Measurements from ENCODE around the gene AGBL3.
A peak's percentile ranks its signal among the peaks of the same experiment; 100 is the strongest.
"Not testable (repeated sequence)": the region's sequence is repeated elsewhere in the genome, so short reads cannot be mapped to it uniquely, and the experiment has no call there.

The AGBL3 gene

GRCh38 chr7:135121868-135122267 is 135.6 kb downstream of the AGBL3 start:
- peak; percentile 11 for DNase-seq (ENCODE audit: low read depth)
- TF ChIP-seq, protein P1, sequence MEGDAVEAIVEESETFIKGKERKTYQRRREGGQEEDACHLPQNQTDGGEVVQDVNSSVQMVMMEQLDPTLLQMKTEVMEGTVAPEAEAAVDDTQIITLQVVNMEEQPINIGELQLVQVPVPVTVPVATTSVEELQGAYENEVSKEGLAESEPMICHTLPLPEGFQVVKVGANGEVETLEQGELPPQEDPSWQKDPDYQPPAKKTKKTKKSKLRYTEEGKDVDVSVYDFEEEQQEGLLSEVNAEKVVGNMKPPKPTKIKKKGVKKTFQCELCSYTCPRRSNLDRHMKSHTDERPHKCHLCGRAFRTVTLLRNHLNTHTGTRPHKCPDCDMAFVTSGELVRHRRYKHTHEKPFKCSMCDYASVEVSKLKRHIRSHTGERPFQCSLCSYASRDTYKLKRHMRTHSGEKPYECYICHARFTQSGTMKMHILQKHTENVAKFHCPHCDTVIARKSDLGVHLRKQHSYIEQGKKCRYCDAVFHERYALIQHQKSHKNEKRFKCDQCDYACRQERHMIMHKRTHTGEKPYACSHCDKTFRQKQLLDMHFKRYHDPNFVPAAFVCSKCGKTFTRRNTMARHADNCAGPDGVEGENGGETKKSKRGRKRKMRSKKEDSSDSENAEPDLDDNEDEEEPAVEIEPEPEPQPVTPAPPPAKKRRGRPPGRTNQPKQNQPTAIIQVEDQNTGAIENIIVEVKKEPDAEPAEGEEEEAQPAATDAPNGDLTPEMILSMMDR (conservative IDR thresholded peaks at IDR 0.05; ENCODE audit: control insufficient read depth, insufficient read depth, low read depth, low read length): no peak
- no peak overlapping the region for H3K4me3 ChIP-seq (ENCODE audit: control insufficient read depth, low read depth, low read length)

DNA sequence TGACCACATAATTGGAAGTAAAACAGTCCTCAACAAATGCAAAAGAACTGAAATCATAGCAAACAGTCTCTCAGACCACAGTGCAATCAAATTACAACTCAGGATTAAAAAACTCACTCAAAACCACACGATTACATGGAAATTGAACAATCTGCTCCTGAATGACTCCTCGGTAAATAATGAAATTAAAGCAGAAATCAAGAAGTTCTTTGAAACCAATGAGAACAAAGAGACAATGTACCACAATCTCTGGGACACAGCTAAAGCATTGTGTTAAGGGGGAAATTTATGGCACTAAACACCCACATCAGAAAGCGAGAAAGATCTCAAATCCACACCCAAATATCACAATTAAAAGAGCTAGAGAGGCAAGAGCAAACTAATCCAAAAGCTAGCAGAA is 138.3 kb downstream of the AGBL3 start:
- not testable (repeated sequence) for DNase-seq (ENCODE audit: low read depth); H3K4me3 ChIP-seq (ENCODE audit: control insufficient read depth, low read depth, low read length)

GRCh38 chr7:135128931-135129330 is 142.6 kb downstream of the AGBL3 start:
- no peak overlapping the region for H3K4me3 ChIP-seq (ENCODE audit: control insufficient read depth, low read depth, low read length)
- no peak for DNase-seq (ENCODE audit: low read depth)
- TF ChIP-seq, protein P1 (conservative IDR thresholded peaks at IDR 0.05; ENCODE audit: control insufficient read depth, insufficient read depth, low read depth, low read length): no peak

GRCh38 chr7:135129579-135129978 is 143.3 kb downstream of the AGBL3 start:
- no peak overlapping the region for H3K4me3 ChIP-seq (ENCODE audit: control insufficient read depth, low read depth, low read length)
- TF ChIP-seq, protein P1 (conservative IDR thresholded peaks at IDR 0.05; ENCODE audit: control insufficient read depth, insufficient read depth, low read depth, low read length): no peak
- no peak for DNase-seq (ENCODE audit: low read depth)

DNA sequence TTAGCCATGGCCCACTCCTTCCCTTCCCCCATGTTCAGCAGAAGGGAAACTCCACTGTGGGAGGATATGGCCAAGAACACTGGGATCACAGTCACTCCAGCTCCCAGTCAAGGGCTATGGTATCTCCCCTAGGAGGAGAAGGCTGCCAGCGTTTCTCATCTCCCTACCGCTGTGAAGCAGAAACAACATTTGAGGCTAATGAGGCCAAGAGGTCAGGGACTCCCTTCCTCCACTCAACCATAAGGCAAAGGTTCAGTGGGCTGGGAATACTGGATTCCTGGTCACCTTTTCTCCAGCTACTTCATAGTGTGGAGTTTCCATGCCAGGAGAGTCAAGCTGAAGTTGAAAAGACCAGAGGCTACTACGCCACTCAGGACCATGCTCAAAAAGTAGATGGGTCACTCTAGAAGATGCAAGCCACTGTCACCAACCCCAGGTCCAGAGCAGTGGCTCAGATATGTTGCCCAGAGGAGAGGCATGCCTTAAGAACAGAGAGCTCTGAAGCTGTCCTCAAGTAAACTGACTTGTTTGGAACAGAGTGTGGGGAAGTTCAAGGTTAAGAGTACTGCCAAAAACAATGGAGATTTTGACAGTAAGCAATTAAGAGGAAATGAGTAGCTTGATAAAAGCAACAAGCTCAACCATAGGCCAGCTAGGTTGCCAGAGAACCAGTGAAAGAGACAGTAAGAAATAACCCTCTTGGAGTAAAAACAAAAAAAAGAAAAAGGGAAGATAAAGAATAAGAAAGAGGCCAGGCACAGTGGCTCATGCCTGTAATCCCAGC is 157.8 kb downstream of the AGBL3 start:
- TF ChIP-seq, protein P1 (conservative IDR thresholded peaks at IDR 0.05; ENCODE audit: control insufficient read depth, insufficient read depth, low read depth, low read length): no peak
- no peak for DNase-seq (ENCODE audit: low read depth)
- H3K4me3 ChIP-seq (ENCODE audit: control insufficient read depth, low read depth, low read length): no peak overlapping the region

GRCh38 chr7:135147341-135147898 is 161.1 kb downstream of the AGBL3 start:
- peak overlapping the region; percentile 44 for H3K4me3 ChIP-seq (ENCODE audit: control insufficient read depth, low read depth, low read length)
- TF ChIP-seq, protein P1 (conservative IDR thresholded peaks at IDR 0.05; ENCODE audit: control insufficient read depth, insufficient read depth, low read depth, low read length): no peak
- peak; percentile 67 for DNase-seq (ENCODE audit: low read depth)

DNA sequence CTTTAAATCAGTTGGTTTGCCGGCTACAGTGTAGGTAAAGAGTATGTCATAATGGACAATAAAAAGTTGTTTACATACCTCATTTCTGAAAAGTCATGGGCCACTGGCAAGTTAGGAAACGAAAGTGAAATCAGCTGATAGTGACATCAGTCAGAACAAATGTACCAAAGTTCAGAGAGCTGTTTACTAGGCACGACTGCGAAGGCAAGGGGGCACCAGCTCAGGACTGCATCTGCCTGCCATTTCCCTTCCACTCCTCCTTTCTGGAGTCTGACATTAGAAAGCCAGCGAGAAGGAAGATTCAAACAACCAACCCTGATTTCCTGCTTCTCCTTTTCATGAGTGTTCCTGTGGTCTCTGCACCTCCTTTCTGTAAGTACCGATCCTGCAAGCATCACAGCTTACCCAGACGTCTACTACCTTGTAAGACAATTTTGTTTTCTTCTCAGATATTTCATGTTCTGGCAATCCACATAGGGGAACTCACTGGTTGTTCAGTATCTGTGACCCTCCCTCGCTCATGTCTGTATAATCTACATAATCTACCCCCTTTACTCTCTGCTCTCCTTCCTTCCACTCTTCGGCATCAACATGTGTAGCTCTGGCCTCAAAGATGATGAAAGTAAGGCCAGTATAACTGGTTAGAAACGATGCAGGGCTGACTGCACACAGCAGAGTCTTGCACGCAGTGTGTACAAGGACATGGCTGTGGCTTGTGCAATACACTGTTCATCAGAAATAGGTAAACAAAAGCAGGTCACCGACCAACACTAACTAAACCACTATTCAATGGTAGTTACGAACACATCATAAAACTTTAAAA is 161.8 kb downstream of the AGBL3 start, which contains the start of gene TMEM140:
Gene TMEM140 (plus strand): TSS at position 174 of the 823 bp plus-strand sequence. CDS start 16,370 bp downstream, outside the sequence.
- peak within 1 kb of the TSS; percentile 44 for H3K4me3 ChIP-seq (ENCODE audit: control insufficient read depth, low read depth, low read length)
- DNase-seq (ENCODE audit: low read depth): peak; percentile 89
- TF ChIP-seq, protein P1 (conservative IDR thresholded peaks at IDR 0.05; ENCODE audit: control insufficient read depth, insufficient read depth, low read depth, low read length): peak; percentile 6
